ENCODE measurements around the gene CTNNA3.

CTNNA3 gene

DNA sequence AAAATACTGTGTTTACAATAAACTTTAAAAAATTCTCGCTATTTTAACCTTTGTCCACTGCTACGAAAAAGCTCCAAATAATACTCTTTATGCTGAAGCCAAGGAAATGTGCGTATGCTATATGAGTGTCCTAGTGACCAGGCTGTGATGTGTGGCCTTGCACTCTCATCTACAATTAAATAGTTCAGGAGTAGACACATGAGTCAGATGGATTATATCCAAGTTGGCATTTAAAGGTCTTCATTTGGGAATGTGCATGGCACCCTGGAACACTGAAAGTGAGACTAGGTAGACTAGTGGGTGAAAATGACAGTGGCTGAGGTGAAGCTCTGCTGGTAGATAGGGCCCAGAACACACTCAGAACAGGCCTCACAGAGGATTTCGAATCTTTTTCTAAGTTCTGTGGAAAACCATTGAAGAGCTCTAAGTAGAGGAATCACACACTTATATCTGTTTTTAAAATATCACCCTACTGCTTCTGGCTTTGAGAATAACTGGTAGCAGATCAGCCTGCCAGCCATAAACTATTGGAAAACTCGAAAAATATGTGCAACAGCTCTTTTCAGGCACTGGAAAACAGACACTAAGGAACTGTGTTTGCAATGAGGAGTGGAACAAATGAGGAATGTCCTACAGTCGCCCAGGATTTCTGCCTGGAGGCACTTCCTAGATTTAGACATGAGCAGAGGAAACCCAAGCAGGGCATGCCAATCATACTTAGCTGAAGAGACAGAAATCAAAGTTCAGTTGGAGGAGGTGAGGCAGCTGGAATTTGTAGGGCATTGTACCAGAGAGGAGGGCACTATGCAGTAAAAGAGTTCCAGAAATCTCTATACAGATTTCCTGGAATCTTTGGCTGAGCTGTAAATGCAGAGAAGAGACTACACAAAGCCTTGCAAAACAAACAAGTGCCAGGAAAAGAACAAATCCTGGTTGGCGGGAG, 1374.0 kb downstream of the CTNNA3 start:
- ATAC-seq (replicated peaks) (no peak), DNase-seq (no peak)
- H3K27me3 Mint-ChIP-seq, result no peaks in the 10 kb centered on the region
- H3K4me3 Mint-ChIP-seq, result no peak overlapping the region
- H3K27ac Mint-ChIP-seq, result no peak overlapping the region
- peaks cover 0 to 7% of the 10 kb centered on the region in 2 donors for H3K9me3 Mint-ChIP-seq
- H3K36me3 Mint-ChIP-seq (ENCODE audit: insufficient read depth), result no peaks in the 10 kb centered on the region
- no peaks in the 10 kb centered on the region for H3K4me1 Mint-ChIP-seq (ENCODE audit: low read depth in 2 of 2)

DNA sequence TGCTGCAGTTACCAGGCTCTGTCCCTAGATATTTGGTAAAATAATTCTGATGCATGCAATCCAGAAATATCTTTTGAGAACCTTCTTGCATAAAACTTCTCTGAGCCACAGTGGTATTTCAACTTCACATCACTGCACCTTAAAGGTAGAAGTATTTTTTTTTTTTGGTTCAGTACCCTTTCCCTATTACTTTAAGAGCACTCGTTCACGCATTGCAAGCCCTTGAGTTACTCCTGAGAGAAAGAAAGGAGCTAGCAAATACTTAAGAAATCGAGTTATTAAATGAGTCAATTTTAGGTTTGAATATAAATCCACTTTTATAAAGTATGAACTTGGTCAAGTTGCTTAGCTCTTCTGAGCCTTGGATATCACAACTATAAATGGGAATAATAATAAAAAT, 1377.2 kb downstream of the CTNNA3 start:
- ATAC-seq (replicated peaks) (no peak), DNase-seq (no peak)
- peaks cover 0 to 3% of the 10 kb centered on the region in 2 donors for H3K9me3 Mint-ChIP-seq
- H3K27ac Mint-ChIP-seq, result no peak overlapping the region
- no peaks in the 10 kb centered on the region for H3K4me1 Mint-ChIP-seq (ENCODE audit: low read depth in 2 of 2)
- H3K27me3 Mint-ChIP-seq, result no peaks in the 10 kb centered on the region
- no peak overlapping the region for H3K4me3 Mint-ChIP-seq
- no peaks in the 10 kb centered on the region for H3K36me3 Mint-ChIP-seq (ENCODE audit: insufficient read depth)

DNA sequence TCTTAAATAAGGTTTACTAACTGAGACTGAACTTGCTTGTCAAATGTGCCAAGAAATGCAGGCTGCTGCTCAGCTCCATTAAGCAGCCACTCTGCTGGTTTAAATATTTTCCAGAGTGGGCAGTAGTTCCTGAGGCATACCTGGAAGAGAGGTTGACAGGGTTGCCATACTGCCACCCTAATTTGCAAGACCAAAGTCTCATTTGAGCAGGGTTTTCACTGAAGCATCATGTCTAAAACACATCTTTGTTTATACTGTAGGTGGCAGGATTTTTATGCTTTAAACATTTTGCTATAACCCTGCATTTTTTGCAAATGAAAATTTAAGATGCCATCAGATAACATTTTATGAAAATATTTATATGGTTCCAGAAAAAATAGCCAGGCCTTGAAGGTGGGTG, 1388.2 kb downstream of the CTNNA3 start:
- Mint-ChIP-seq H3K9me3 (no peaks in the 10 kb centered on the region), H3K27me3 (no peaks in the 10 kb centered on the region), H3K4me3 (no peak overlapping the region), H3K4me1 (ENCODE audit: low read depth in 2 of 2) (no peaks in the 10 kb centered on the region), H3K36me3 (ENCODE audit: insufficient read depth) (no peaks in the 10 kb centered on the region), H3K27ac (no peak overlapping the region)
- DNase-seq (no peak), ATAC-seq (replicated peaks) (no peak)

DNA sequence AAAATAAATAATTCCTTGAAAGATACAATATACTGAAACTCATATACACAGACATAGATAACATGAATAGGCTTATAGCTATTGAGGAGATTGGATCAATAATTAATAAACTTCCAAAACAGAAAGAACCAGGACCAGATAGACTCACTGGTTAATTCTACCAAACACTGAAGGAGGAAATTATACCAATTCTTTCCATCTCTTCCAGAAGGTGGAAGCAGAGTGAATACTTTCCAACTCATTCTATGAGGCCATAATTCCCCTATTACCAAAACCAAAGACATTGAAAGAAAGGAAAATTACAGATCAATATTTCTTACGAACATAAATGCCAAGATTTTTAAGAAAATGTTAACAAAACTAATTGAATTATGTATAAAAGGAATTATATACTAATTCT, 1394.9 kb downstream of the CTNNA3 start:
- H3K27ac Mint-ChIP-seq, result no peak overlapping the region
- no peaks in the 10 kb centered on the region for H3K4me1 Mint-ChIP-seq (ENCODE audit: low read depth in 2 of 2)

DNA sequence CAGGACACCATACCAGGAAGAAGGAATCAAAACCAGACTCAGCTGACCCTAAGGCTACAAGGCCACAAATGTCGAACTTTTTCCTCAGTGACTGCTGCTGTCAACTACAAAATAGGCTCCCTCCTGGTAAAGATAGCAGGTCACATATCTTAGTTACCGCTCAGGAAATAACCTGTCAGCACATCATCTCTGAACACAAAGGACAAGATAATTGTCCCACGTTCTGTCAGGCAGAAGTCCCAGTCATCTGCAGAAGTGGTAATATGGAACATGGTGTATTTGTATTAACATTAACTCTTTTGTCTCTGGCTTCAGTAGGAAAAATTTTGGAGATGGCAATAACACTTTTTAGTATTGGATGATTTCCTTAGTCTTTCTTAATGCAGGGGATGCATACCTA, 1400.4 kb downstream of the CTNNA3 start:
- Mint-ChIP-seq H3K36me3 (ENCODE audit: insufficient read depth) (no peaks in the 10 kb centered on the region), H3K4me3 (no peak overlapping the region), H3K27me3 (no peaks in the 10 kb centered on the region), H3K9me3 (peaks cover 0 to 6% of the 10 kb centered on the region in 2 donors), H3K4me1 (ENCODE audit: low read depth in 2 of 2) (no peaks in the 10 kb centered on the region), H3K27ac (no peak overlapping the region)
- no peak for ATAC-seq (replicated peaks)
- DNase-seq, result no peak

More for the DNA sequence above, 1394.9 kb downstream of the CTNNA3 start:
- no peaks in the 10 kb centered on the region for H3K27me3 Mint-ChIP-seq
- H3K36me3 Mint-ChIP-seq (ENCODE audit: insufficient read depth), result no peaks in the 10 kb centered on the region
- no peak overlapping the region for H3K4me3 Mint-ChIP-seq
- H3K9me3 Mint-ChIP-seq, result peaks cover 0 to 1% of the 10 kb centered on the region in 2 donors
- no peak for DNase-seq
- no peak for ATAC-seq (replicated peaks)

DNA sequence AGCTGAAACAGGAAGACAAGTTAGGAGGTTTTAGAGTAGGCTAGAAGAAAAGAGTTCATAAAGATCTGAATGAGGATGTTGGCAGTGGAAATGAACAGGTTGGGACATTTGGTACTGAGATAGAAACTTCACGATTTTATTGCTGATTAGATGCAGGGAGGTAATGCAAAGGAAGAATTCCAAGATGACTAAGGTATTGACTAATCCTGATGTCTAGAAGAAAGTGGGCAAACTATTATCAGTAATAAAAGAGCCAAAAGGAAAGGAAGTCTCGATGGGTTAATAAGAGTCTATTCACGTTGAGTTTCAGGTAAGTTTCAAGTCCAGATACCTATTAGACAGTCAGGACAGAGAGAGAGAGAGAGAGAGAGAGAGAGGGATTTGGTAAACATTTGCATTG, 1401.5 kb downstream of the CTNNA3 start:
- no peak overlapping the region for H3K4me3 Mint-ChIP-seq
- no peaks in the 10 kb centered on the region for H3K27me3 Mint-ChIP-seq
- H3K27ac Mint-ChIP-seq, result no peak overlapping the region
- H3K36me3 Mint-ChIP-seq (ENCODE audit: insufficient read depth), result no peaks in the 10 kb centered on the region
- peaks cover 0 to 7% of the 10 kb centered on the region in 2 donors for H3K9me3 Mint-ChIP-seq
- H3K4me1 Mint-ChIP-seq (ENCODE audit: low read depth in 2 of 2), result no peaks in the 10 kb centered on the region
- ATAC-seq (replicated peaks) (no peak), DNase-seq (no peak)

DNA sequence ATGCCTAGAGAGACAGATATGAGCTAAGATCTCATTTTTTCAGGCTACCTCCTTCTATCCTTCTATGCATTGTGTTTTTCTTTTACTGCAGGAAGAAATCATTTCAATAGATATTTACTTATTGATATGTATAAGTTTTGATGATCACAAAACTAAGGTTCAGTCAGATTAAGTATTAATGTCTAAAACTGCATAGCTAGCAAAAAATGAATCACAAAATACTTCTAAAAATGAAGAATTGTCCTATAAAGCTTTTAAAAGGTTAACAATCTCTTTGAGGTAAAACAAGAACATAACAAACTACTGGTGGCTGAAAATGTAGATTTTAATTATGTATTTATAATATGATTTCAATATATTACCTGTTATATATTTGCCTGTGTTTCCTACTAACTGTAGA, 1403.1 kb downstream of the CTNNA3 start:
- H3K36me3 Mint-ChIP-seq (ENCODE audit: insufficient read depth), result no peaks in the 10 kb centered on the region
- no peaks in the 10 kb centered on the region for H3K4me1 Mint-ChIP-seq (ENCODE audit: low read depth in 2 of 2)
- DNase-seq (no peak), ATAC-seq (replicated peaks) (no peak)
- H3K27me3 Mint-ChIP-seq, result no peaks in the 10 kb centered on the region
- H3K9me3 Mint-ChIP-seq, result peaks cover 0 to 6% of the 10 kb centered on the region in 2 donors
- no peak overlapping the region for H3K27ac Mint-ChIP-seq
- H3K4me3 Mint-ChIP-seq, result no peak overlapping the region

DNA sequence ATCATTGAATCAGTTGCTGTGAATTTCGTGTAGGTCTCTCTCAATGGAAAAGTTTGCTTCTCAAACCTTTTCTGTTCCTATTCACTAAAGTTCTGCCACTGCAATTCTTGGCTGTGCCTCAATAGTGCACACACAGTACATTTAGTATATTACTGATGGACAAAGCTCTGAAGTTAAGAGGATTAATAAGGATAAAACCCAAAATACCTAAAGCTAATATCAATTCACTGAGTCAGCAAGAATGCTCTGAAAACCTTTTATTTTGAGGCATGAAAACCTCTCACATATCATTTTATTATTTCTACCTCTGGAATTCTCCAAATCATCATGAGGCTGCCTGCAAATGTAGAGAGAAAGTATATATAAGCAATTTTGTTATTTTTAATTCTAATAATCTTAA, 1403.5 kb downstream of the CTNNA3 start:
- H3K27ac Mint-ChIP-seq, result no peak overlapping the region
- H3K9me3 Mint-ChIP-seq, result peaks cover 0 to 6% of the 10 kb centered on the region in 2 donors
- no peak for DNase-seq
- H3K4me1 Mint-ChIP-seq (ENCODE audit: low read depth in 2 of 2), result no peaks in the 10 kb centered on the region
- H3K36me3 Mint-ChIP-seq (ENCODE audit: insufficient read depth), result no peaks in the 10 kb centered on the region
- no peak for ATAC-seq (replicated peaks)
- H3K27me3 Mint-ChIP-seq, result no peaks in the 10 kb centered on the region
- H3K4me3 Mint-ChIP-seq, result no peak overlapping the region

DNA sequence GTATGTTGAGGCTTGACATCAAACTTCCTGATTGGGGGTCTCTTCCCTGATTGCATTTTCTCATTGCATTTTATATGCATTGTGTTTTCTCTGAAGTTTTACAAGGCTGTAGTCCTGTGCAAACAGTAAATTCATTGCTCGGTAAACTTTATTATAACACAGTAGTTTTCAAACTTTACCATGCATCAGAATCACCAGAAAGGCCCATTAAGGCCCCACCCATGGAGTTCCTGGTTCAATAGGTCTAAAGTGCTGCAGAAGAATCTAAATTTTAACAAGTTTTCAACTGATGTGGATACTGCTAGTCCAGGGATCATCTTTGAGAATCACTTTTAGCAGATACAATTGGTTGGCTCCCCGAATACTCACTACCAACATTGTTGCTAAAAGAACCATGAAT, 1404.9 kb downstream of the CTNNA3 start:
- no peak for DNase-seq
- no peak overlapping the region for H3K27ac Mint-ChIP-seq
- peaks cover 0 to 8% of the 10 kb centered on the region in 2 donors for H3K9me3 Mint-ChIP-seq
- H3K4me3 Mint-ChIP-seq, result no peak overlapping the region
- H3K27me3 Mint-ChIP-seq, result no peaks in the 10 kb centered on the region
- H3K36me3 Mint-ChIP-seq (ENCODE audit: insufficient read depth), result no peaks in the 10 kb centered on the region
- no peak for ATAC-seq (replicated peaks)
- no peaks in the 10 kb centered on the region for H3K4me1 Mint-ChIP-seq (ENCODE audit: low read depth in 2 of 2)

DNA sequence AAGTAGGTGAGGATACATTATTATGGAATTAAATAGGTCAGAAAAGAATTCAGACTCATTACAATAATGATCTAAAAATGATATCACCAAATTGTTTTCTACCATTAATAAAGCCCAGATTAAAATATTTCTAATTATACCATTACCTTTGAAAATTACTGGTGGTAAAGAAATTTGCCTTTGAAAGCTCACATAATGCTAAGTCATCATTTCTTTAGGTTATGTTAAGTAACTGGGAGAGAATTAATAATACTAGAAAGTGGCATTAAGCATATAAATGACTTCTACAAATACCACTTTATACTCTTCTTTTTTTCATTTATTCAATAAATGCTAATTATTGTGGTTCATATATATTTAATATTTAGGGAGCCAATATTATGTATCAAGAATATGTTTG, 1411.4 kb downstream of the CTNNA3 start:
- ATAC-seq (replicated peaks), result no peak
- no peaks in the 10 kb centered on the region for H3K36me3 Mint-ChIP-seq (ENCODE audit: insufficient read depth)

DNA sequence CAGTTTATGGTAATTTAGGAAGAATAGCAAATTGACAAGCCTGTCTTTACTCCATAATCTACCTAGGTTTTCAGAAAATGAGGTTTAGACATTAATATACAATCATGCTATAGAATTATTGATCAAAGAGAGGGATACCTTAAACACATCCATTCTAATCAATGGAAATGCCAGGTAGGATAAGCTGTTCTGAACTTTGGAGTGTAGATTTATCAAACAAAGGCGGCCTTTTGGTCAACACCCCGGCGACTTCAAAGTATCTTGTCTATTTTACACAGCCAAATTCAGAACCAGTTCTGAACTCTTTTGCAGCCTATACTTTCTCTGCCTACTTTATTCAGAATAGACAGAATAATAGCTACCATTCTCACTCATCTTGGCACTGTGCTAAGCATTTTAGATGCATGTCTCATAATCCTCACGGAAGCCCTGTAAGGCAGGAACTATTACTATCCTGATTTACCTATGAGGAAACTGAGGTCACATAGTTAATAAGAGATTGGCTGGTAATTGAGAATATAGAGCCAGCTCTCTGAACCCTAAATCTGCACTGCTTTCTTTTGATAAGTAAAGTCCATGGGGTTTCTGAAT, 1412.0 kb downstream of the CTNNA3 start:
- H3K4me3 Mint-ChIP-seq, result no peak overlapping the region
- DNase-seq, result no peak
- ATAC-seq (replicated peaks), result no peak
- H3K36me3 Mint-ChIP-seq (ENCODE audit: insufficient read depth), result no peaks in the 10 kb centered on the region
- H3K4me1 Mint-ChIP-seq (ENCODE audit: low read depth in 2 of 2), result no peaks in the 10 kb centered on the region
- H3K27me3 Mint-ChIP-seq, result no peaks in the 10 kb centered on the region
- peaks cover 0 to 6% of the 10 kb centered on the region in 2 donors for H3K9me3 Mint-ChIP-seq
- H3K27ac Mint-ChIP-seq, result no peak overlapping the region

More for the DNA sequence above, 1411.4 kb downstream of the CTNNA3 start:
- no peak overlapping the region for H3K4me3 Mint-ChIP-seq
- no peaks in the 10 kb centered on the region for H3K4me1 Mint-ChIP-seq (ENCODE audit: low read depth in 2 of 2)
- H3K9me3 Mint-ChIP-seq, result peaks cover 0 to 6% of the 10 kb centered on the region in 2 donors
- no peak overlapping the region for H3K27ac Mint-ChIP-seq
- DNase-seq, result no peak
- no peaks in the 10 kb centered on the region for H3K27me3 Mint-ChIP-seq

DNA sequence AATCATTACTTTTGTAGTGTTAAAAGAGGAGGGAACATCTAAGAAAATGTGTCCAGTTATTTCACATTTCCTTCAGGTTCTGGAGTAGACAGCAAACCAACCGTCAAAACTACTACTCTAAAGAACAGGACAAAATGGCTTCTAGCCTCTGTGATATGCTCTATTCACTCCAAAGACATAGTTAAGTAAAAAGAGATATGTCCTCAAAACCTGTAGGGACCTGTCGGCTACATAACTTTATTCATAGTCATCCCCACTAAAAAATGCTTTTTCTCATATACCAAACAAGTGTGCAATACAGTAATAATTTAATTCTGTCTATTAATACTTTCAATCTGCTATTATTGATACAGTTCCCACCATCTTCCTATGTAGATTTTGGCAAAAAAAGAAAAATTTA, 1412.9 kb downstream of the CTNNA3 start:
- DNase-seq (no peak), ATAC-seq (replicated peaks) (no peak)
- Mint-ChIP-seq H3K4me3 (no peak overlapping the region), H3K27ac (no peak overlapping the region), H3K4me1 (ENCODE audit: low read depth in 2 of 2) (no peaks in the 10 kb centered on the region), H3K27me3 (no peaks in the 10 kb centered on the region), H3K36me3 (ENCODE audit: insufficient read depth) (no peaks in the 10 kb centered on the region), H3K9me3 (peaks cover 0 to 6% of the 10 kb centered on the region in 2 donors)

DNA sequence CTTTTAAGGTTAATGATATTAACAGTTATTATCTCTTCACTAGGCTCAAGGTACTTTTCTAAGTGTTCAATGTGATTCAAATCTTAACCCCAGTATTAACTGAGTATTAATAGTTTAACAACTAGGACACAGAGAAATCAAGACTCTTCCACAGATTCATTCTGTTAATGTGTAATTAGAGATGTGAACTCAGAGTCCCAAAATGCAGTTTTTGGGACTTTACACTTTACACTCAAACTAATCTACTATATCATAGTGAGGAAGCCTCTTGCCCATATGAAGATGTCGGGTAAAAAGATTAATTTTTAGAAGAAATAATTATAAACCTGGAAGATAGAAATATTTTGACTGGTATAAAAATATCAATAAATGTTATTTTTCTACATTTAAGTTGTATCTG, 1414.7 kb downstream of the CTNNA3 start:
- H3K4me3 Mint-ChIP-seq, result no peak overlapping the region
- ATAC-seq (replicated peaks) (no peak), DNase-seq (no peak)
- no peaks in the 10 kb centered on the region for H3K27me3 Mint-ChIP-seq
- peaks cover 0 to 4% of the 10 kb centered on the region in 2 donors for H3K9me3 Mint-ChIP-seq
- H3K27ac Mint-ChIP-seq, result no peak overlapping the region
- no peaks in the 10 kb centered on the region for H3K4me1 Mint-ChIP-seq (ENCODE audit: low read depth in 2 of 2)
- no peaks in the 10 kb centered on the region for H3K36me3 Mint-ChIP-seq (ENCODE audit: insufficient read depth)

DNA sequence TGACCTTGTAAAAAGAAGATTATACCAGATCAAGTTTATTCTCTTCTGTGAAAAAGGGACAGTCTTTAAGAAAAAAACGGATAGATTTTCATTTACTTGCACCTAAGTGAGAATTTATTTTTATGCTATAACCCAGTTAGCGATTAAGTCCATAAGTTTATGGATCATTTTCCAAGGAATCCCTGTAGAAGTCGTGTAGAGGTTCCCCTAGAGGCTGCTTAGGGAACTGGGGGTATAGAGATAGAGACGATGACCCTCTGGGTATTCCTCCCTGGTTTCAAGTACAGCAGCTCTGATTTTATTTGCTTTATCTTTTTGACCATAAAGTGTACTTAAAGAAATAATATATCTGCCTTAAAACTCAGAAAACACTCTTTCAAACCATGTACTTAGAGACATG, 1418.5 kb downstream of the CTNNA3 start:
- DNase-seq (no peak), ATAC-seq (replicated peaks) (no peak)
- H3K36me3 Mint-ChIP-seq (ENCODE audit: insufficient read depth), result no peaks in the 10 kb centered on the region
- H3K4me1 Mint-ChIP-seq (ENCODE audit: low read depth in 2 of 2), result no peaks in the 10 kb centered on the region
- H3K9me3 Mint-ChIP-seq, result peaks cover 8 to 13% of the 10 kb centered on the region in 2 donors
- H3K27ac Mint-ChIP-seq, result no peak overlapping the region
- H3K4me3 Mint-ChIP-seq, result no peak overlapping the region
- no peaks in the 10 kb centered on the region for H3K27me3 Mint-ChIP-seq

Measured in effector memory CD8-positive, alpha-beta T cell (primary cell).